ENCODE data around the gene SLC2A5.
A peak's percentile ranks its signal among the peaks of the same experiment; 100 is the strongest.
"Not testable (repeated sequence)": the region's sequence is repeated elsewhere in the genome, so short reads cannot be mapped to it uniquely, and the experiment has no call there.

SLC2A5 gene

DNA sequence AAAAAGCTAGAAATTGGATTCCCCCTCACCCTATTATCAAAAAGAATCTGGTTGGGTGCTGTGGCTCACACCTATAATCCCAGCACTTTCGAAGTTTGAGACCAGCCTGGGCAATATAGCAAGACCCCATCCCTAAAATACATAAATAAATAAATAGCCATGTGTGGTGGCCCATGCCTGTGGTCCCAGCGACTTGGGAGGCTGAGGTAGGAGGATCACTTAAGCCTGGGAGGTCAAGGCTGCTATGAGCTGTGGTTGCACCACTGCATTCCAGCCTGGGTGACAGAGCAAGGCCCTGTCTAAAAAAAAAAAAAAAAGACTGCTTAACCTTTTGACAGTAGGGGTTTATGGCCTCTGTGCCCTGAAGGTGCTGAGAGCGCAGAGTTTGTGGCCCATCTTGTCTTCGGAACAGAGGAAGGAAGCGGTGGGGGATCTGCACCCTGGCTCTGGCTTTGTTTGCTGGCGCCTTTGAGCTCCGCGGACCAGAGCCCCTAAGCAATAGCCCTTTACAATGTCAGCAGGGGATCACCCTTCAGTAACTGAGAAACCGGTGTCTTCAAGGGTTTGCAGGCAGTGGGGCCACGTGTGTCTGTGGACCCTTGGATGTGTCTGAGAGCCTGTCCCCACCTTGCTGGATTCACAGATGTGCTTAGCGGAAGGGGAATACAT is 65.3 kb downstream of the SLC2A5 start:
- no peak for DNase-seq

DNA sequence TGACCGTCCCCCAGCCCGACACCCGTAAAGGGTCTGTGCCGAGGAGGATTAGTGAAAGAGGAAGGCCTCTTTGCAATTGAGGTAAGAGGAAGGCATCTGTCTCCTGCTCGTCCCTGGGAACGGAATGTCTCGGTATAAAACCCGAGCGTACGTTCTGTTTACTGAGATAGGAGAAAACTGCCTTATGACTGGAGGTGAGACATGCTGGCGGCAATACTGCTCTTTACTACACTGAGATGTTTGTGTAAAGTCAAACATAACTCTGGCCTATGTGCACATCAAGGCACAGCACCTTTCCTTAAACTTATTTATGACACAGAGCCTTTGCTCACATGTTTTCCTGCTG is 67.2 kb downstream of the SLC2A5 start:
- not testable (repeated sequence) for DNase-seq

DNA sequence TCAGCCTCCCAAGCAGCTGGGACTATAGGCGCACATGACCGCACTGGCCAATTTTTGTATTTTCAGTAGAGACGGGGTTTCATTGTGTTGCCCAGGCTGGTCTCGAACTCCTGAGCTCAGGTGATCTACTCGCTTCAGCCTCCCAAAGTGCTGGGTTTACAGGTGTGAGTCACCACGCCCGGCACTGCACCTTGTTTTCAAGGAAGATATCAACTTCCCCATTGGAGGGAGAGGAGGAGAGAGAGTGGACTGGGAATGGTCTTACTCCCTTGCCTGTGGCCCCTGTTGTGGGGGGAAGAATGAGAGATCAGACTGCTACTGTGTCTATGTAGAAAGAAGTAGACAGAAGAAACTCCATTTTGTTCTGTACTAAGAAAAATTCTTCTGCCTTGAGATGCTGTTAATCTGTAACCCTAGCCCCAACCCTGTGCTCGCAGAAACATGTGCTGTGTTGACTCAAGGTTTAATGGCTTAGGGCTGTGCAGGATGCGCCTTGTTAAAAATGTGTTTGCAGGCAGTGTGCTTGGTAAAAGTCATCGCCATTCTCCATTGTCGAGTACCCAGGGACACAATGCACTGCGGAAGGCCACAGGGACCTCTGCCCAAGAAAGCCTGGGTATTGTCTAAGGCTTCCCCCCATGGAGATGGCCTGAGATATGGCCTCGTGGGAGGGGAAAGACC is 67.8 kb downstream of the SLC2A5 start:
- not testable (repeated sequence) for DNase-seq

DNA sequence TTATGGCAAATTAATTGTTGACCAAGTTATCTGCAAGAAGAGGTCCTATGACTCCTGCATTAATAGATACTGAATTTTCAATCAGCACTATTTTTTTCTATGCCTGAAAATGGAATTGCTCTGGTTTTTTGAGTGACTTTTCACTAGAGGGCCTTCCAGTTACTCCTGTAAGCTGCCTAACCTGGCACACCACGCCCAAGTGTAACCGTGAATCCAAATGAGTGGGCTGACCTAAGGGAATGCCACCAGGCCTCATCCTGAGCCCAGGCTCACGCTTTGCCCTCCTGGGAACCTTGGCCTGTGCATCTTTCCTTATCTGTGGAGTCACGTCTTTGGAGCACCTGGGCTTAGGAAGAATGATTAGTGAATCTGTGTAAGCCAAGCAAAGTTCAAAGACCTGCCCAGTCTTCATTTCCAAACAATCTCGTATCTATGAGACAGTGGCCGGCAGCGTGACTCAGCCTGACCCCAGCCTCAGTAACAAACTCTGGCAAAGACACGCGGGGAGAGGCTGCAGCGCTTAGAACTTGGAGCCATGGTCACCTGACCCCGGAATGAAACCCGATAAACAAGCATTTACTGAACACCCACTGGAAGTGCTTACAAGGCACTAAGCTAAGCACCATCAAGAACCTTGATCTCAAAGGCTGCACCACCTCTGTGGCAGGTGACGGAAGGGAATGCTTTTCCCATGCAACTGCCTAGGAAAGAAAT is 75.3 kb downstream of the SLC2A5 start:
- not testable (repeated sequence) for DNase-seq

DNA sequence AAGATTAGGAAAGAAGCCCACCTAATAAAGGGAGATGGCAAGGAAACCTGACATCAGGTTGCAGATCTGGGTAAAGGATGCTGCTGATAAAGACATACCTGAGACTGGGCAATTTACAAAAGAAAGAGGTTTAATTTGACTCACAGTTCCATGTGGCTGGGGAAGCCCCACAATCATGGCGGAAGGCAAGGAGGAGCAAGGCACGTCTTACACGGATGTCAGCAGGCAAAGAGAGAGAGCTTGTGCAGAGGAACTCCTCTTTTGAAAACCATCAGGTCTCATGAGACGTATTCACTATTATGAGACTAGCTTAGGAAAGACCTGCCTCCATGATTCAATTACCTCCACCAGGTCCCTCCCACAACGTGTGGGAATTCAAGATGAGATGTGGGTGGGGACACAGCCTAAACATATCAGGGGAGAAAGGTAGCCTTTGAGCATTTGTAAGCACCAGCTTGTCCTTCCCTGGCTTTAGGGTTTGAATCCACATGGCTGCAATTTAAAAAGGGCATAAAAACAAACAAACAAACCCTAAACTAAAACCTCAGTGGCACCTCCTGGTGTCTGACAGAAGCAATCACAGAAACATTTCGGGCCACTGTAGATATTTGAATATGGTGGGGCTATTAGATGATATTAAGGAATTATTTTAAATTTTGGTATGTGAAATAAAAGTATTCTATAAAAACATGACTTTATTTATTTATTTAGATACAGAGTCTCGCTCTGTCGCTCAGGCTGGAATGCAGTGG is 76.3 kb downstream of the SLC2A5 start:
- no peak for DNase-seq

DNA sequence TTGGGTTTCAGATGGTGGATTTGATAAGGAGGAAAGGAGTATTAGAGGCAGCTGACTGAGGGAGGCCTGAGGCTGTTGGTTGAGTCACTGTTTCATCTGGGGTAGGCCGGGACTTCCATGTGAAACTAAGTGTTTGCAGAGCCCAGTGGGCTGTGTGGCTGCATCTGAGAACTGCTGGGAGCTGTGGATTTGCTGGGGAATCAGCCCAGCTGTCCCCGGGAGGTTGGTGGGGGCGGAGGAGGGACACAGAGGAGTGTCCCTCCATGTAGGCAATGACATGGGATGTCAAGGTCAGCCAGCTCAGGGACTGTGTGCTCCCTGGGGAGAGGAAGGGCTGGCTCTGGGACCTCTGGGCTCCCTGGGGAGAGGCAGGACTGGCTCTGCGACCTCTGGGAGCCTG is 79.6 kb downstream of the SLC2A5 start:
- DNase-seq: no peak

DNA sequence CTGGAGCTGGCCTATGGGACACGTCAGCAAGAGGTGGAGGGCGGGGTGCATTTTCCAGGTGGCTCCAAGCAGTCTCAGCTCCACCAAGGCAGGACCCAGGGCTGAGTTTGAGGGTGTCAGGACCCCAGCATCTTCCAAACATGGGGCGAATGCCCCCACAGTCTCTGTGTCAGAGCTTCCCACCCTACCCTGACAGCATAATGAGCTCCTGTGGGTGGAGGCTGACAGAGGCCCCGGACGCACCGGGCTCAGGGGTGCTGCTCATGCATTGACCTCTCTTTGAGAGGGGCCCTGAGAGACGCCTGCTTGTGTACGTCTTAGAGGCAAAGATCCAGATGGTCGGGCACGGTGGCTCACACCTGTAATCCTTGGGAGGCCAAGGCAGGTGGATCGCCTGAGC is 80.4 kb downstream of the SLC2A5 start:
- DNase-seq: no peak

DNA sequence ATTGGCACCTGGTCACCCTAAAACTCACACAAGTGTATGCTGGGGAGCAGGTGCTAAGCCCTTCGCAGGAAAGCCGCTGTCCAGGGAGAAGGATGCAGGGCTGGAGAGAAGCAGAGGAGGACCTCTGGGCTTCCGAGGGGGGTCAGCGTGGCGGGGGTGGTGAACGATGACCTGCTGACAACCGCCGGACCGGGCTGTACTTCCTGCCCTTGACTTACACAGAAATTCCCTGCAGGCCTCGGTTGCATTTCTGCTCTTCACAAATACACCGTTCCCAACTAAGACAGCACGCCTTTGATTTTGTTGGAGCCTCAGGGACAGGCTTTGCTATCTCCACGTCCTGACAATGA is 80.8 kb downstream of the SLC2A5 start:
- DNase-seq: no peak

DNA sequence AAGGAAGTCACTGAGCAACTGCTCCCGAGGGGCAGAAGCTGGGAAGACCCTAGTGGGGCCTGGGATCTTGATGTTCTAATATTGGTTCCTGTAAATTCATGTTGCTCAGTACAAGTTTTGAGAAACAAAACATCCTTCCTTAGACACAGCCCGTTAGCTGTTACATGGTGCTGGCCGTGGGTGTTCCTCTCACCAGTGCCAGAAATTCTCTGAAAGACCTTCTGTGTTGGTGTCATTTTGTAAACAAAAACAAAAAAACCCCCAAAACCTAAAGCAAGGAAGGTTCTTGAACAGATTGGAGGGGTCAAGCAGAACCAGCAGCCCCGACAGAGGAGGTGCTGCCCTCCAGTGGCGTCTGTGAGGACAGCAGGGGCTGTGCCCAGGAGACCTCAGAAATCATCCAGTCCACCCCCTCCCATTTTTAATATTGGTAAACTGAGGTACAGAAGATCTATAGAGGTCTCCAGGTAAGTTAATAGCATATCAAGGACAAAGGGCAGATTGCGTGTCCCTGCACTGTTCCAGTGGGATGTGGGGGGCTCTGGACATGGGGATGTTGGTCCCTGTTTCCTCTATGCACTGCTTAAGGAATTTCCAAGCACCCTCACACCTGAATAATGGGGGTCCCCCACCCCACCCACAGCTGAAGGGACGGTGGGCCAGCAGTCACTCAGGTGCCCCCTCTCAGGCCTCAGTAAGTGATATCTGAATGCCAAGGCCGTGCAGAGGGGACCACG is 81.4 kb downstream of the SLC2A5 start:
- DNase-seq: no peak

DNA sequence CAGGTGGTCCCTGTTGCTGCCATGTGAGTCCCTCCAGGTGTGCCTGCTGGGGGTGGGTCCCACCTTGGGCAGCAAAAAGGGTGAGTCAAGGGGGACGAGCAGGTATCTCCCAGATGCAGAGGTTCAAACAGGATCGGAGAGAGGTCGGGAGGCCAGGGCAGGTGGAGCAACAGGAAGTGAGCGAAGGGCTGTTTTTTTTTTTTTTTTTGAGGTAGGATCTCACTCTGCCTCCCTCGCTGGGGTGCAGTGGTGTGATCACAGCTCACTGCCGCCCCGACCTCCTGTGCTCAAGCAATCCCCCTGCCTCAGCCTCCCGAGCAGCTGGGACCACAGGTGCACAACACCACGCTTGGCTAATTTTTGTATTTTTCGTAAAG is 82.6 kb downstream of the SLC2A5 start:
- DNase-seq: no peak

DNA sequence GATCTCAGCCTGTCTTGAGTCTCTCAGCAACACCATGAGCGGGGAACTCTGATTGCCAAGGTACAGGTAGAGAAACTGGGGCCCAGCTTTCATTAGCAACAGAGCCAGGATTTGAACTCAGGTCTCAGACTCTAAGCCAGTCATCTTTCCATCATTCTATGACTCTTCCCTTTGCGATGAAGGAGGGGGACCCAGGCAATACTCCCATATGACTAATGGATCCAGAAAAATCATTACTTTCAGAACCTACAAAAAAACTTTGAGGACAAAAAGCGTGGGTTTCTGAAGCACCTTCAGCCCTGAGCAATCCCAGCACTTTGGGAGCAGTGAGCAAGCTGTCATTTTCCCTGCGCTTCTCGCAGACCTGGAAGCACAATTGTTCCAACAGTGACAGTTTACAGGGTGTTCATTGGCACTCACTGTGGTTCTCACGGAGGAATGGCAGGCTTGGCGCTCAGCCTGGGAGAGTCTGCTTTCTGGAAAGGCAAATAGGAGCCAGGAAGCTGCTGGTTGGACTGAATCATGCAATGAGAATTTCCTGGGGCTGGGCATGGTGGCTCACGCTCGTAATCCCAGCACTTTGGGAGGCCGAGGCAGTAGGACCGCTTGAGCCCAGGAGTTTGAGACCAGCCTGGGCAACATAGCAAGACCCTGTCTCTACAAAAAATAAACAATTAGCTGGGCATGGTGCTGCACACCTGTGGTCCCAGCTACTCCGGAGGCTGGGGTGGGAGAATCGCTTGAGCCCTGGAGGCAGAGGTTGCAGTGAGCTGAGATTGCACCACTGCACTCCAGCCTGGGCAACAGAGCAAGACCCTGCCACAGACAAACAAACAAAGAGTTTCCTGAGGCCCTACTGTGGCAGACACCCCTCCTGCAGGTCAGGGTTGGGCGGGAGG is 83.3 kb downstream of the SLC2A5 start:
- peak; percentile 72 for DNase-seq
